ENCODE measurements around the gene TUBB3. TPM values are rescaled to one million over a fixed set of nuclear protein-coding genes. Genes with fewer than 3 reads are reported as not detected.

The TUBB3 gene
- total RNA-seq, 4 donors from 2014 or later: 1.9 to 7.4 (median 3.9) TPM

GRCh38 chr16:89909777-89910716 is 13.1 kb upstream of the TUBB3 start:
- 52 to 54% methylated on average over 42 to 46 of the region's 47 CpGs for WGBS, 2 donors
- H3K4me3 ChIP-seq (ENCODE audit: low read depth, poor library complexity, severe bottlenecking): no peak overlapping the region
- TF ChIP-seq CTCF (IDR thresholded peaks at IDR 0.05): peak in 1 of 3 donors; percentile 60
- TF ChIP-seq POLR2A (IDR thresholded peaks at IDR 0.05): no peak
- intact Hi-C loops (cut with DNase I; ENCODE audit: low total_unique reads): no loop called here
- peak; percentile 69 to 95 for DNase-seq (ENCODE audit: low spot score in 2 of 2)

GRCh38 chr16:89910717-89911354 is 12.3 kb upstream of the TUBB3 start:
- no peak overlapping the region for H3K4me3 ChIP-seq (ENCODE audit: low read depth, poor library complexity, severe bottlenecking)
- 93 to 95% methylated on average over 26 to 27 of the region's 27 CpGs for WGBS, 2 donors
- TF ChIP-seq POLR2A (IDR thresholded peaks at IDR 0.05) (no peak), CTCF (IDR thresholded peaks at IDR 0.05) (no peak)
- DNase-seq (ENCODE audit: low spot score in 2 of 2): no peak
- intact Hi-C loops (cut with DNase I; ENCODE audit: low total_unique reads): no loop called here

- no peak for TF ChIP-seq POLR2A (IDR thresholded peaks at IDR 0.05)
- no peak for TF ChIP-seq CTCF (IDR thresholded peaks at IDR 0.05)
- no peak overlapping the region for H3K4me3 ChIP-seq (ENCODE audit: low read depth, poor library complexity, severe bottlenecking)
- DNase-seq (ENCODE audit: low spot score in 2 of 2): no peak
- 91 to 93% methylated on average over 12 to 14 of the region's 14 CpGs for WGBS, 2 donors
- intact Hi-C loops (cut with DNase I; ENCODE audit: low total_unique reads): no loop called here
Measured at GRCh38 chr16:89911375-89911774, 11.8 kb upstream of the TUBB3 start.

DNA sequence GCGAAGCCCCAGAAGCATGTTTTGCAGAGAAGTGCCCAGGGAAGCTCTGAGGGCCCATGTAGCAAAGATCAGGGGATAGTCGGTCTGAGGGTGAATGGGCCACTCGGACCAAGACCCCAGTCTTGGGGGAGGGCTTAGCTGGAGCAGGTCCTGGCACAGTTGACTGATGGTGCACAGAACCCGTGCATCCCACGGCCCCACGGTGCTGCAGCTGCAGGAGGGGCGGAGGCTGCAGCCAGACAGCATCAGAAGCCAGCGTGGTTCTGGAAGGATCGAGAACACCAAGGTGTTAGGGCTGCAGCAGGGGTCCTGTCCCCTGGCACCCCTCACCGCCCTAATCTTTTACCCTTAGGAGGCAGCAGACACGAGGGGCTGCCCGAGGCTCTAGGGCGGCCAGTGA is 11.0 kb upstream of the TUBB3 start:
- no peak overlapping the region for H3K4me3 ChIP-seq (ENCODE audit: low read depth, poor library complexity, severe bottlenecking)
- DNase-seq (ENCODE audit: low spot score in 2 of 2): no peak
- intact Hi-C loops (cut with DNase I; ENCODE audit: low total_unique reads): no loop called here
- WGBS, 2 donors: 79 to 80% methylated on average over 12 to 13 of the region's 13 CpGs
- no peak for TF ChIP-seq POLR2A (IDR thresholded peaks at IDR 0.05)
- TF ChIP-seq CTCF (IDR thresholded peaks at IDR 0.05): no peak

DNA sequence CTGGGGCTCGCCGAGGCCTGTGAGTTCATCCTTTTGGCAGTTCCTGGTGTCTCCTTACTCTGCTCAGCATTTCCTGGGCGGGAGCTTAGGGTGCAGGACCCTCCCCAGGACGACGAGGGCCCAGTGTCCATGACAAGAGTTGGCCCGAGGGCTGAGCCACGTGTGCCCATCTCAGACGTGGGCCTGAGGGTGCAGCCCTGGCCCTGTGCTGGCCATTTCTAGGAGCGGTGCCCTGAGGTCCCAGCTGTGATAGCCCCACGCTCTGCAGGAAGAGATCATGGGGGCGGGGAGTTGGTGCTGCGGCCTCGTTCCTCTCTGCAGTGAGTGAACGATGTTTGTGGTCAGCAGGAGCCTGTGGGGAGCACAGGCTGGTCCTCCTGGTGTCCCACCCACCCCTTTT is 10.5 kb upstream of the TUBB3 start:
- intact Hi-C loops (cut with DNase I; ENCODE audit: low total_unique reads): no loop called here
- no peak for DNase-seq (ENCODE audit: low spot score in 2 of 2)
- 58 to 74% methylated on average over 12 of the region's 14 CpGs for WGBS, 2 donors
- H3K4me3 ChIP-seq (ENCODE audit: low read depth, poor library complexity, severe bottlenecking): no peak overlapping the region
- TF ChIP-seq POLR2A (IDR thresholded peaks at IDR 0.05): no peak
- no peak for TF ChIP-seq CTCF (IDR thresholded peaks at IDR 0.05)

Data from lower leg skin (tissue), 4 donors.